A549 (cell line): ENCODE measurements around the gene CDKN1C. TPM values are rescaled to one million over a fixed set of nuclear protein-coding genes. Genes with fewer than 3 reads are reported as not detected.

ENCODE experiments used
- ATAC-seq, 2 experiments: fragments of 200-7000 bp in 1 of 2; fragments of >200 bp in 1 of 2; cut with Nextera tagmentation in 1 of 2; cut with Tn5 transposase in 1 of 2; 3 replicates each; pipeline versions ENCODE4 v1.8.0 to v1.9.1; 2018 to 2020; ENCODE audit warnings: mild to moderate bottlenecking in 1 of 2, moderate library complexity in 1 of 2
- CTCF ChIA-PET: fragments of 300-600 bp; sonication (Branson Sonifier 250); formaldehyde crosslinking; extraction: SDS; loops from one replicate; lab custom pipeline; 2021; ENCODE audit warnings: antibody characterized with exemption, inconsistent platforms; lab: Yijun Ruan, JAX
- POLR2A ChIA-PET: fragments of 350-600 bp; formaldehyde crosslinking; extraction: SDS; loops from one replicate; lab custom pipeline; 2021; ENCODE audit warnings: antibody characterized with exemption, inconsistent platforms; lab: Yijun Ruan, JAX
- DNase-seq, 2 experiments: peaks; one replicate each; pipeline versions ENCODE4 v3.0.0 to v3.0.0-alpha.2; 2011 to 2016; ENCODE audit warnings: low read depth in 1 of 2, low spot score in 1 of 2
- FAIRE-seq: peaks from 2 replicates; lab custom pipeline; 2011; peaks lifted over from hg19 to GRCh38; lab: Jason Lieb, UNC
- H3K27ac ChIP-seq, 2 experiments: fragments of >200 bp; sonication (Bioruptor Twin); formaldehyde crosslinking; 3 replicates each; pipeline ENCODE4 v1.5.1; 2016 to 2017
- H3K4me1 ChIP-seq: fragments of >200 bp; sonication (Bioruptor Twin); formaldehyde crosslinking; 3 replicates; pipeline ENCODE4 v1.6.1; 2016
- H3K4me2 ChIP-seq: fragments of >200 bp; sonication (Bioruptor Twin); formaldehyde crosslinking; 3 replicates; pipeline ENCODE4 v1.6.1; 2016
- H3K4me3 ChIP-seq: fragments of >200 bp; sonication (Bioruptor Twin); formaldehyde crosslinking; 3 replicates; pipeline ENCODE4 v1.5.1; 2016
- H3K9me3 ChIP-seq: fragments of >200 bp; sonication (Bioruptor Twin); formaldehyde crosslinking; 3 replicates; pipeline ENCODE4 v1.6.1; 2016
- ATOH8 ChIP-seq: fragments of 250-450 bp; sonication (Bioruptor Pico); IDR thresholded peaks from 2 replicates; pipeline ENCODE4 v1.5.0; 2020; ENCODE audit warnings: low read depth, mild to moderate bottlenecking, moderate library complexity
- CTCF ChIP-seq: fragments of >200 bp; sonication (Bioruptor Twin); formaldehyde crosslinking; IDR thresholded peaks from 3 replicates; pipeline ENCODE4 v1.5.1; 2016
- E2F6 ChIP-seq: IDR thresholded peaks from 2 replicates; pipeline ENCODE4 v1.6.1; 2012; ENCODE audit warnings: low read depth, borderline replicate concordance
- EHF ChIP-seq: fragments of 250-450 bp; sonication (Bioruptor Pico); IDR thresholded peaks from 2 replicates; pipeline ENCODE4 v1.5.0; 2020; ENCODE audit warnings: mild to moderate bottlenecking
- EHMT2 ChIP-seq: fragments of 200-600 bp; sonication (generic); IDR thresholded peaks from 2 replicates; pipeline ENCODE4 v1.6.1; 2016; ENCODE audit warnings: antibody characterized with exemption, low read depth, mild to moderate bottlenecking, moderate library complexity
- EP300 ChIP-seq, 2 experiments: fragments of >200 bp; sonication (Bioruptor Twin); formaldehyde crosslinking; IDR thresholded peaks; 2 replicates in 1 of 2; 3 replicates in 1 of 2; pipeline ENCODE4 v1.6.1; 2016 to 2017
- ESRRA ChIP-seq: fragments of 150-350 bp; IDR thresholded peaks from 2 replicates; pipeline ENCODE4 v1.6.1; 2014; ENCODE audit warnings: mild to moderate bottlenecking, low read length, borderline replicate concordance
- FOSL2 ChIP-seq, 2 experiments: fragments of 450-650 bp in 1 of 2; fragments of >200 bp in 1 of 2; sonication (Bioruptor Twin) in 1 of 2; formaldehyde crosslinking; IDR thresholded peaks; 2 replicates each; pipeline versions ENCODE4 v1.5.0 to v1.6.1; 2016 to 2020; ENCODE audit warnings: mild to moderate bottlenecking in 1 of 2, moderate library complexity in 1 of 2
- FOXS1 ChIP-seq: fragments of 250-450 bp; sonication (Bioruptor Pico); IDR thresholded peaks from 2 replicates; pipeline ENCODE4 v1.5.0; 2020; ENCODE audit warnings: mild to moderate bottlenecking, moderate library complexity
- HDAC2 ChIP-seq: fragments of 200-600 bp; sonication (generic); IDR thresholded peaks from 2 replicates; pipeline ENCODE4 v1.6.1; 2016
- HMGXB4 ChIP-seq: fragments of 250-450 bp; sonication (Bioruptor Pico); IDR thresholded peaks from 2 replicates; pipeline ENCODE4 v1.5.0; 2021; ENCODE audit warnings: mild to moderate bottlenecking, moderate library complexity, borderline replicate concordance
- KDM1A ChIP-seq: fragments of 200-600 bp; sonication (generic); IDR thresholded peaks from 2 replicates; pipeline ENCODE4 v1.6.1; 2016; ENCODE audit warnings: low read depth, mild to moderate bottlenecking
- KDM5A ChIP-seq: fragments of 200-600 bp; sonication (generic); IDR thresholded peaks from 2 replicates; pipeline ENCODE4 v1.6.1; 2016; ENCODE audit warnings: antibody characterized with exemption, mild to moderate bottlenecking
- MAFK ChIP-seq: fragments of 450-650 bp; IDR thresholded peaks from 2 replicates; pipeline ENCODE4 v1.6.1; 2014; ENCODE audit not compliant: partially characterized antibody
- MAX ChIP-seq: IDR thresholded peaks from 2 replicates; pipeline ENCODE4 v1.6.1; 2012
- MYC ChIP-seq: IDR thresholded peaks from 2 replicates; pipeline ENCODE4 v1.6.1; 2012; ENCODE audit warnings: mild to moderate bottlenecking, inconsistent platforms, low read length, improper control_type of control experiment, borderline replicate concordance
- NPAS2 ChIP-seq: fragments of 250-450 bp; sonication (Bioruptor Pico); IDR thresholded peaks from 2 replicates; pipeline ENCODE4 v1.8.0; 2022; ENCODE audit warnings: mild to moderate bottlenecking, moderate library complexity, borderline replicate concordance
- NR3C1 ChIP-seq: fragments of >200 bp; sonication (Bioruptor Twin); formaldehyde crosslinking; IDR thresholded peaks from 3 replicates; pipeline ENCODE4 v1.6.1; 2017
- POLR2A ChIP-seq: IDR thresholded peaks from 2 replicates; pipeline ENCODE4 v1.6.1; 2012; ENCODE audit warnings: mild to moderate bottlenecking, low read length
- POLR2AphosphoS2 ChIP-seq: conservative IDR thresholded peaks from 2 replicates; pipeline ENCODE4 v1.6.1; 2012; ENCODE audit warnings: low read length, improper control_type of control experiment, inconsistent platforms
- RAD21 ChIP-seq, 2 experiments: fragments of >200 bp in 1 of 2; sonication (Bioruptor Twin) in 1 of 2; formaldehyde crosslinking in 1 of 2; IDR thresholded peaks in 1 of 2; conservative IDR thresholded peaks in 1 of 2; 2 replicates in 1 of 2; 3 replicates in 1 of 2; pipeline ENCODE4 v1.6.1; 2012 to 2018; ENCODE audit warnings: inconsistent platforms in 1 of 2
- RCOR1 ChIP-seq: fragments of 150-350 bp; IDR thresholded peaks from 2 replicates; pipeline ENCODE4 v1.6.1; 2014; ENCODE audit warnings: antibody characterized with exemption, low read length, low read depth
- RFX5 ChIP-seq: fragments of 450-650 bp; IDR thresholded peaks from 2 replicates; pipeline ENCODE4 v1.7.1; 2014; ENCODE audit warnings: antibody characterized with exemption, mild to moderate bottlenecking, moderate library complexity
- SMC3 ChIP-seq: fragments of >200 bp; sonication (Bioruptor Twin); formaldehyde crosslinking; IDR thresholded peaks from 3 replicates; pipeline ENCODE4 v1.6.1; 2018; ENCODE audit warnings: inconsistent platforms
- SREBF2 ChIP-seq: fragments of 450-650 bp; IDR thresholded peaks from 2 replicates; pipeline ENCODE4 v1.6.1; 2014; ENCODE audit warnings: mild to moderate bottlenecking, moderate library complexity
- TFCP2L1 ChIP-seq: fragments of 250-450 bp; sonication (Bioruptor Pico); IDR thresholded peaks from 2 replicates; pipeline ENCODE4 v1.5.0; 2021; ENCODE audit warnings: mild to moderate bottlenecking
- ZNF302 ChIP-seq: fragments of 250-450 bp; sonication (Bioruptor Pico); IDR thresholded peaks from 2 replicates; pipeline ENCODE4 v1.9.0; 2021; ENCODE audit warnings: inconsistent platforms, mild to moderate bottlenecking, moderate library complexity
- WGBS: methylation state at CpG from one replicate; pipeline ENCODE4 v1.1.6; 2017; ENCODE audit errors: missing lambda C conversion rate; 5-methylcytosine and 5-hydroxymethylcytosine counted together
- polyA plus RNA-seq, 4 experiments: library from polyadenylated mRNA; depleted of rRNA in 3 of 4; stranded (reverse); fragments of >200 nt; fragmentation: RNase III in 1 of 4; extraction: RNeasy Plus Mini Kit Qiagen cat#74134 plus additional on column Dnase treatment in 1 of 4; gene quantifications; 2 replicates in 3 of 4; 3 replicates in 1 of 4; pipeline ENCODE4 v1.2.3, GENCODE V29; 2011 to 2017
- TF ChIP-seq, protein P1 (sequence below): fragments of >200 bp; sonication (Bioruptor Twin); formaldehyde crosslinking; IDR thresholded peaks from 3 replicates; pipeline ENCODE4 v1.6.1; 2016

Gene CDKN1C
- polyA plus RNA-seq, 2 of the 4 experiments (the other 2 are of a cell fraction): 0.30 to 0.41 TPM

DNA sequence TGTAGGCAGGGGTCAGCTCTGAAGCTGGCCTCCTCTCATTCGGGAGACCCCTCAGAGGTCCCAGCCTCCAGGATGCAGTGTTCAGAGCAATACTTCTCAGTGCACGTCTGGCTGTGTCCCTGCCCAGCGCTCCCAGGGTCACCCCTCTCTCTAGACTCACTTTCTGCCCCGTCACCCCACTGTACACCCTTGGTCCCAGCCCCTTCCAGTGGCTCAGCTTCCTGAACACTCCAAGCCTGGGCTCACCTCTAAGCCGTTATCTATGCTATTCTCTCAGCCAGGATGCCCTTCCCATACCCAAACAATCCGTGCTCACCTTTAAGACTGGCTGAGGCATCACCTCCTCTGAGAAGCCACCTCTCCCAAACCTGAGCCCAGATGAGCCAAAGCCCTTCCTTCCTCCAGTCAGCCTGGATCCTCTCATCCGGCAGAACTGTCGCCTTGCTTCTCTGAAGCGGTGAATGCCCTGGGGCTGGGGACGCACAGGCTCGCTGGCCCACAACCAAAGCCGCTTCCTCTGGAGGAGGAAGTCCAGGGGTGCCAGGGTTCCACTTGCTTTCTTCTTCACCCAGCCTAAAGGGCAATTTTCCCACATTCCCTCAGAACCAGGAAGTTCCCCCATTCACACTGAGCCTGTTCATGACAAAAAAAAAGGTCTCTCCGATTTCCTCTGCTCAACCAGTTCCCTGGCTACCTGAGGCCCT lies 13.7 kb upstream of the CDKN1C start (continued):
- TF ChIP-seq E2F6 (no peak), CTCF (no peak), FOXS1 (CRISPR knock-in tag) (no peak), HMGXB4 (CRISPR knock-in tag) (no peak), POLR2AphosphoS2 (no peak)

GRCh38 chr11:2898366-2899079 lies 12.9 kb upstream of the CDKN1C start:
- POLR2A ChIA-PET: interaction anchor here (1.2 kb wide), 1 partner anchor 31 kb away, joined by 7 read pairs; the partner anchor contains the start of gene PHLDA2
- Histone ChIP-seq H3K27ac (peak overlapping the region; percentile 76 to 85), H3K9me3 (no peaks in the 10 kb centered on the region), H3K4me1 (peaks cover 24% of the 10 kb centered on the region), H3K4me2 (peak overlapping the region; percentile 62), H3K4me3 (no peak overlapping the region)
- WGBS: 70% methylated on average over 7 of the region's 12 CpGs
- DNase-seq (peak in 1 of 2 experiments; percentile 68), ATAC-seq (no peak), FAIRE-seq (no peak)
- CTCF ChIA-PET: interaction anchor here (0.8 to 2.4 kb wide), 5 partner anchors 9 to 366 kb away, joined by 3 to 15 read pairs (median 3); partner anchors contain the start of gene PHLDA2
- TF ChIP-seq TFCP2L1 (CRISPR knock-in tag) (no peak), MAFK (no peak), EP300 (IDR thresholded peaks at IDR 0.05) (no peak), ATOH8 (CRISPR knock-in tag) (no peak), KDM5A (no peak), POLR2A (no peak), SREBF2 (no peak), ZNF302 (no peak), EHF (no peak), ESRRA (no peak), NR3C1 (no peak), HDAC2 (no peak), FOSL2 (IDR thresholded peaks at IDR 0.05) (no peak), FOSL2 (CRISPR knock-in tag; IDR thresholded peaks at IDR 0.05) (peak; percentile 83), SMC3 (no peak), RFX5 (no peak), RAD21 (conservative IDR thresholded peaks at IDR 0.05 in 1 of 2, IDR thresholded peaks at IDR 0.05 in 1 of 2) (no peak), MYC (0 out of 2 replicates have a peak, but pooled peaks have one; percentile 44), NPAS2 (CRISPR knock-in tag) (no peak), RCOR1 (no peak), HMGXB4 (CRISPR knock-in tag) (no peak), MAX (peak; percentile 93), EHMT2 (no peak), KDM1A (no peak)
- TF ChIP-seq, protein P1, sequence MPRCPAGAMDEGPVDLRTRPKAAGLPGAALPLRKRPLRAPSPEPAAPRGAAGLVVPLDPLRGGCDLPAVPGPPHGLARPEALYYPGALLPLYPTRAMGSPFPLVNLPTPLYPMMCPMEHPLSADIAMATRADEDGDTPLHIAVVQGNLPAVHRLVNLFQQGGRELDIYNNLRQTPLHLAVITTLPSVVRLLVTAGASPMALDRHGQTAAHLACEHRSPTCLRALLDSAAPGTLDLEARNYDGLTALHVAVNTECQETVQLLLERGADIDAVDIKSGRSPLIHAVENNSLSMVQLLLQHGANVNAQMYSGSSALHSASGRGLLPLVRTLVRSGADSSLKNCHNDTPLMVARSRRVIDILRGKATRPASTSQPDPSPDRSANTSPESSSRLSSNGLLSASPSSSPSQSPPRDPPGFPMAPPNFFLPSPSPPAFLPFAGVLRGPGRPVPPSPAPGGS: no peak
